SW480 (cell line): Measurements from ENCODE around the gene CAMK2B.
"Not testable (repeated sequence)": the region's sequence is repeated elsewhere in the genome, so short reads cannot be mapped to it uniquely, and the experiment has no call there.

Experiments used
- DNase-seq: peaks from one replicate; pipeline ENCODE4 v3.0.0-alpha.2; 2016; ENCODE audit warnings: low spot score

Gene CAMK2B

GRCh38 chr7:44215531-44215930 lies 109.9 kb downstream of the CAMK2B start:
- DNase-seq: no peak

DNA sequence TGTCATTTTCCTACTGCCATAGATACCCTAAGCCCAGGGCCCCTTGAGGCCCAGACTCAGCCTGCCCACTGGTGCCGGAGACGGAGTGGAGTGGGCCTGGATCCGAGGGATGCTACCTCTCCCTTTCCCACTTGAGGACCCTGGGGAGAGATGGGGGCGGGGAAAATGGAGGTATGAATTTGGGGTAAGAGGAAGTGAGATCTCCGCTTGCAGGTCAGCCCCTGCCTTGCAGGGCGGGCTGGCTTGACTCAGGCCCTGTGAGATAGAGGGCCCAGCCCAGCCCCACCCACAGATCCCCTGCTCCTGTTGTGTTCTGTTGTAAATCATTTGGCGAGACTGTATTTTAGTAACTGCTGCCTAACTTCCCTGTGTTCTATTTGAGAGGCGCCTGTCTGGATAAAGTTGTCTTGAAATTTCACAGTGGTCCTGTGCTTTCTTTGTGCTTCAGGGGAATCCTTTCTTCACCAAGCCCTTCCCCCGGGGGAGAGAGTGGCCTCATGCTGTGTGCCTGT lies 111.5 kb downstream of the CAMK2B start:
- no peak for DNase-seq

DNA sequence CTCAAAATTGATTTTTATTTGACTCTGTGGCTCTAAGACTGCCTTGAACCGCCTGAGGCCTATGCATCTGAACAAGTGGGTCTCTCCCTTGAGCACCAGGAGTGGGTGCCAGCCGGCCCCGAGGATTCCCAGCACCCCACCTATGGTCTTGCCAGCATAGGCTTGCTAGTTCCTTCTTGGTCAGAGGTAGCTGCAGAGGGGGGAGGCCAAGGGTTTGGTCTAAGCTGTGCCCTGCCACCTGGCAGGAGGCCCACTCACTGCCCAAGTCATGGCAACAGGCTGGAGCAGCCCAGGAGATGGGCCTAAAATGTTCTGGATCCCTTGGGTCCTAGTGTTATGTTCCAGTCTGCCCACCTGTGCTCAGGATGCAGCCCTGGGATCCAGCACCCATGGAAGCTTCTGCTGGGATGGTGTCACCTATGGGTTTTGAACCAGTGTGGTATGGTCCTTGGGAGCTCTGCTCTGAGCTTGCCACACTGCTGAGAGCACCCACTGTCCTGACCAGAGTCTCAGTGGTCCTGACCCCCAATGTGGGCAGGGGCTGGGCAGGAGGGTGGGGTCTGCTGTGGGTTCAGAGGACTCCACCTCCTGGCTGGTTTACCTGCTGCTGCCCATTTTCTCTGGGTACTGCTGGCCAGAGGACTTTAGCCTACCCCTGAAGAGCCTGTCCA lies 112.1 kb downstream of the CAMK2B start:
- no peak for DNase-seq

GRCh38 chr7:44212581-44213184 lies 112.7 kb downstream of the CAMK2B start:
- no peak for DNase-seq

GRCh38 chr7:44212018-44212417 lies 113.4 kb downstream of the CAMK2B start:
- DNase-seq: no peak

DNA sequence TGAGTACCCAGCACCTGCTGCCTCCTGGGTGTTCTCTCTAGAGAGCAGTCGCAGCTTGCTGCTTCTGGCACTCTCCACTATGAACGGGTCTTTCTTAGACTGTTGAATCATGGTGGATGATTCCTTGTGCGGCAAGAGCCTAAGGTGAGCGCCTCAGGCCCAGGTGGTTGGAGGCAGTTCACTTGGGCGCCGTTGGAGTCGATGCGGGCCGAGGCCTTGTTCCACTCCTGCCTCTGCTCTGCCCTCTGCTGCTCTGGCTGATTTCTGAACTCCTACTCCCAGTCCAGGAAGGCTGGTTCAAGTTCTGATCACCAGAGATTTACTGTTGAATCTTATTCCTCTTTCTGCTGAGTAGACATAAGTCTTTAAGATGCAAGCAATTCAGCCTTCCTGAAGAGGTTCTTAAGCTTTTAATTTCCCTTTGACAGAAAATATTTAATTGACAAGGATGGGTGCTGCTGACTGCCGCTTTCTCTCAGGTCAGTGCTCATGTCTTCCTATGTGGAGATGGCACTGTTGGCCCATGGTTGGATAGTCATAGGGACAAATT lies 114.2 kb downstream of the CAMK2B start:
- no peak for DNase-seq

GRCh38 chr7:44210107-44210506 lies 115.3 kb downstream of the CAMK2B start:
- no peak for DNase-seq

GRCh38 chr7:44208085-44208484 lies 117.3 kb downstream of the CAMK2B start:
- no peak for DNase-seq

DNA sequence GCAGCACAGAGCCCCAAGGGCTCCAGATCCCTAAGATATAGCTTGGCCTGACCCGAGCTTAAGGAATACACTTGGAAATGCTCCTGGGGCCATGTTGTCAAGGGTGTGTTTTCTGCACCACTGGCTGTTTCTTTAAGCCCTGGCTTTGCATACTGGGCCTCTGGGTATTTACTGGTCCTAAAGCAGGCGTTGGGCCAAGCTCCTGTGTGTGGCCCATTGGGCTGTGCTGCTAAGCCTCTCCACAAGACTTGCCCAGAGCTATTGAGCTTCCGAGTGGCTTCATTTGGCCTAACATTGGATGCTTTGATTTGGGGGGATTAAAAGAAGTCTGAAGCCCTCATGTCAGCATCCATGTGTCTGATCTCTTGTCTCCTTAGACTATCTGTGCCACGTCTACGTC lies 119.4 kb downstream of the CAMK2B start:
- no peak for DNase-seq

DNA sequence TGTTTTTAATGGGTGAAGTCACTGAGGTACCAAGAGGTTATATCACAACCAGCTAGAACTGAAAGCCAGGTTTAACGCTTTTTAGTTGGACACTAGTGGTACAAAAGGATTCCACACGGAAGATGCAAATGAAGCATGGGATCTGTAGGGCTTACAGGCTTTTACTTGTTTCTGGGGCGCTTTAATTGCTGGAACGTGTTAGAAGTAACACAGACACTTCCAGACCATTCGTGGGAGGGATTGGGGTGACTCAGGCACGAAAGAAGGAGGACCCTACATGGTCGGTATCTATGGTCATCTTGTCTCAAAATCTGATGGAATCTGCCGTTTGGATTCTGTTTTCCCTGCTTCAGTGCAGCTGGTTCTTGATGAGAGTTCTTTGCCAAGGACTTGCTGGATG lies 123.6 kb downstream of the CAMK2B start:
- no peak for DNase-seq

GRCh38 chr7:44200699-44201461 lies 124.5 kb downstream of the CAMK2B start, which contains the start of gene YKT6:
TSS of gene YKT6 (plus strand) at chr7:44200978. CDS start at chr7:44201136, 158 bp downstream.
- peak; percentile 99 for DNase-seq

DNA sequence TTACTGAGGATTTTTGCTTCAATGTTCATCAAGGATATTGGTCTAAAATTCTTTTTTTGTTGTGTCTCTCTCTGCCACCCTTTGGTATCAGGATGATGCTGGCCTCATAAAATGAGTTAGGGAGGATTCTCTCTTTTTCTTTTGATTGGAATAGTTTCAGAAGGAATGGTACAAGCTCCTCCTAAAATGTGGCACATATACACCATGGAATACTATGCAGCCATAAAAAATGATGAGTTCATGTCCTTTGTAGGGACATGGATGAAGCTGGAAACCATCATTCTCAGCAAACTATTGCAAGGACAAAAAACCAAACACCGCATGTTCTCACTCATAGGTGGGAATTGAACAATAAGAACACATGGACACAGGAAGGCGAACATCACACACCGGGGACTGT lies 125.2 kb downstream of the CAMK2B start:
- DNase-seq: not testable (repeated sequence)

DNA sequence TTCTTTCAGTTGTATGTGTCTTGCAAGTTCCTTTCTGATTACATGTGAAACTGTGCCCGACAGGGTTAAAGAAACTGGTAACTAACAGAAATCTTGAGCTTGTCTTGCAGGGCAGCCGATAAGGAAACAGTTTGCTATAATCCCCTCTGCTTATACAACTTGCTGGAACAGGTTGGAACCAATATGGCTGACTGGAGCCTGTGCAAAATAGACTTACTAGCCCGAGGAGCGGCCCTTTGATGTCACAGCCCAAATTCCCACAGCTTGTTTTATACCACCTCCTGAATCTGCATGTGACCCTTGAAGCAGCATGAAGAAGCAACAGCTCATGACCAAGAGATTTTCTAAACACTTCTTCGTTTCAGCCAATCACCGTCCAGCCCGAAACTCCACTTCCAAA lies 127.9 kb downstream of the CAMK2B start:
- no peak for DNase-seq

GRCh38 chr7:44196450-44196872 lies 128.9 kb downstream of the CAMK2B start:
- peak; percentile 52 for DNase-seq

DNA sequence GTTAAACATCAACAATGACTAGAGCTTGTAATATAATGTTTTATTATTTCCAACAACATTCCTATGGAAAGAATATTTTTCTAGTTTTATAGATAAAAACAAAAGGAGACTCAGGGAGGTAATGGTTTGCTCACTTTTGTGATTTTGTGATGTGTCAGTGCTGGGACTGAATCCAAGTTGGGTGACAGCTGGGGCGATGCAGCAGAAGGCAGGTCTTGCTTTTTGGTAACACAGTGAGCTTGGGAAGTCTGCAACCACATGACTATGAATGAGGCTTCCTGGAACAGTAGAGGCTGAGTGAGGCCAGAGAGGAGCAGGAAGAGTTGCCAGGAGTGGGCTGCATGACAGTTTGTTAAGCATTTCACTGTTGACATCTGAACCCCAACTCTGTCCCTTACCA lies 129.5 kb downstream of the CAMK2B start:
- DNase-seq: no peak

GRCh38 chr7:44194562-44195145 lies 130.7 kb downstream of the CAMK2B start:
- DNase-seq: no peak

DNA sequence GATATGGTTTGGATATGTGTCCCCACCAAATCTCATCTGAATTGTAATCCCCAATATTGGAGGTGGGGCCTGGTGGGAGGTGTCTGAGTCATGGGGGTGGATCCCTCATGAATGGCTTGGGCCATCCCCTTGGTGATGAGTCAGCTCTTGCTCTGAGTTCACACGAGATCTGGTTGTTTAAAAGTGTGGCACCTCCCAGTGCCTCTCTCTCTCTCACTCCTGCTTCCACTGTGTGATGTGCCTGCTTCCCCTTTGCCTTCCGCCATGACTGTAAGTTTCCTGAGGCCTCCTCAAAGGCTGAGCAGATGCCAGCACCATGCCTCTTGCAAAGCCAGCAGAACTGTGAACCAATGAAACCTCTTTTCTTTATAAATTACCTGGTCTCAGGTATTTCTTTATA lies 131.3 kb downstream of the CAMK2B start:
- DNase-seq: peak; percentile 45

- DNase-seq: no peak
These were observed 132.2 kb downstream of the CAMK2B start for GRCh38 chr7:44193011-44193802.

- DNase-seq: no peak
These were observed 134.2 kb downstream of the CAMK2B start for GRCh38 chr7:44191171-44191570.

GRCh38 chr7:44189993-44190872 lies 135.2 kb downstream of the CAMK2B start:
- no peak for DNase-seq
